COR-L47 (cell line): Measurements from ENCODE around the gene SS18.

ENCODE experiments used
- DNase-seq: peaks from one replicate; lab custom pipeline; 2025; lab: John Stamatoyannopoulos, UW

The SS18 gene

GRCh38 chr18:26002375-26002910 is 88.0 kb downstream of the SS18 start:
- no peak for DNase-seq

DNA sequence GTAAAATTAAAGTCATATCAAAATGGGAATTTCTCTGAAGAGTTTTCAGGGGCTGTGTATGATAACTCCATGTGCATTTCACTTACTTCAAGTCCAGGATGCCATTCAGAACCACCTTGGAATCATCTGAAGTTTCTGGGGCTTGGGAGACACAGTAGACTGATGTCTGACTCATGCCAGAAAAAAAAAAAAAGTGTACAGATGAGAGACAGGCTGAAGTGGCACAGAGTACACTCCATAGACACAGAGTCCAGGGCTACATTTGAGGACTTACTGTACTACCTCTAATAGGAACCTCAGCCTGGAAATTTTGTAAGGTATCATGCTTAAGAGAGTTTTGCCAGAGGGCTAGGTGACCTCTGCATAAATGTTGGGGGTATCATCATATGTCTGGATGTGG is 92.0 kb downstream of the SS18 start:
- DNase-seq, result no peak

GRCh38 chr18:25992566-25992965 is 97.8 kb downstream of the SS18 start:
- DNase-seq, result no peak

DNA sequence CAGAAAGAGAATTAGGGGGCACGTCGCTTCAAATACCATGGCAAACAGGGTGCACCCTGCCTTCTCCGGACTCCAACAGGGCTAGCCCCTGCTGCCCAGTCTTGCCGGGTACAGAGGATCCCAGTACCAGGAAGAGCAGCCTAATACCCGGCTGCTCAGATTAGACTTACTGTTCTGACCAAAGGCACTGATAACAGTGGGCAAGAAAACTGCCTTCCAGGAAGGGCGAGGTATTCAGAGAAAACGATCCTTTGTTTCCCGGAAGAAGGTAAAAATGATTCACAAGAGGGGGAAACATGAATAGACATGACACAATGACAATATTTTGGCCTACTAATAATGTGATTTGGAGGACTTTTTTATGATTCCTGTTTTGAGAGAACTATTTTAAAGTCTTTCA is 99.9 kb downstream of the SS18 start:
- DNase-seq, result no peak

GRCh38 chr18:25985707-25986394 is 104.6 kb downstream of the SS18 start:
- DNase-seq, result no peak

DNA sequence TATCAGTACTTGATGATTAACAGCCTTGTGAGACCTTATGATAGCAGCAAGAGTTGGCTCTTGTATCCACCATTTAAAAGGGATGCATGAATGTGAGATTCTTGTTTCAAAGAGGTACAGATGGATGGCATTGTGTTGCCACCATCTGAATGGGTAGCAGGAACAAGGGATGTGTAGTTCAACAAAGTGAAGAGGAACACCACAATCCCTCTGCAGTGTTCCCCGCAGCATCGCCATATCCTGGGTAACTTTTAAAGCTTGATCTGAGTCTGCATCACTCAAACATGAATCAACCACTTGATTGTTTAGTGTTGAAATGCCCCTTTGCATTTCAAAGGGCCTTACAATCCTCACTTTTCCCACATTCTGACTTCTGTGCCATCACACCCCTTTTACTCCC is 106.7 kb downstream of the SS18 start:
- no peak for DNase-seq

GRCh38 chr18:25982961-25983360 is 107.5 kb downstream of the SS18 start:
- no peak for DNase-seq

DNA sequence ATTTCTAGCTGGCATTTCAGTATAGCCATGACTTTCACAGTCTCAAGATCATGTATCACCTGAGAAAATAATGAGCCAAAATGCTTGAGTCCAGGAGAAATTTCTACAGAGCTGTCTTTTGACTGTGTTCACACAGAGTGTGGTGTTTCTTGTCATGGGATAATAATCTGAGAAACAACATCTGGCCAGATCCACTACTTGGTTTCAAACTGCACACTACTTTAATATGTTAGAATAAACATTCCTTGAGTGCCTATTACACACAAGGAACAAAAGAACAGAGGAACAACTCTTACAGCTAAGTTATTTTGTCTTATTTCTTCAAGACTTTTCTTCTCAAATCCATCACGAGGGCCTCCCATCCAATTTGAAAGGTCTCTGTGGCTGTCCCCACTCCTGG is 108.3 kb downstream of the SS18 start:
- DNase-seq, result no peak

DNA sequence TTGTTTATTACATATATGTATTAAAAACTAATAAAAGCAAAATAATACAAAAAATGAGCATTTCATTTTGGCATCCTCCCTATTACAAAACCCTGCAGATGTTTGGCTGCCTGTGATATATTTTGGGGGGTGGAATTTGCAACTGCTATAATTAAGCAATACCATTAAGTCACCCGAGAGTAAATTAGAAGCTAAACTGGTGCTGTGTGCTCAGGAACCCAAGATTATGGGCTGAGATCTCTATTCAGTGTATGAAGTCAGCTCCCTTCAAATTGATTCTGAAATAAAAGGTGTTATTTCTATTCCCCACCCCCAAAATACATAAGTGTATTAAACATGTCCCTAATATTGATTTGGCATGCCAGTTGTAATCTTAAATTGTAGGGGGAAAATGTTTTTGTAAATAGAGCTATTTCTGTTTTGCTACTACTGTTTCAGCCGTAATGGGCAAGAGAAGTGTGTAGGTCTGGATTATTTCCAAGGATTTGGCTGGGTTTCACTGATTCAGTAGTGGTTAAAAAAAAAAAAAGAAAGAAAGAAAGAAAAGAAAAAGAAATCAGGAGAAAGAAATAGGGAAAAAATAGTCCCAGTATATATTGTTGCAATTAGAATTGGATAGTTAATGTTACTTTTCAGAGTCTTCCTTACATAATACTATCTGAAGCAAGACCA is 110.9 kb downstream of the SS18 start:
- DNase-seq, result no peak

- no peak for DNase-seq
These were observed 113.9 kb downstream of the SS18 start for GRCh38 chr18:25976554-25976953.

DNA sequence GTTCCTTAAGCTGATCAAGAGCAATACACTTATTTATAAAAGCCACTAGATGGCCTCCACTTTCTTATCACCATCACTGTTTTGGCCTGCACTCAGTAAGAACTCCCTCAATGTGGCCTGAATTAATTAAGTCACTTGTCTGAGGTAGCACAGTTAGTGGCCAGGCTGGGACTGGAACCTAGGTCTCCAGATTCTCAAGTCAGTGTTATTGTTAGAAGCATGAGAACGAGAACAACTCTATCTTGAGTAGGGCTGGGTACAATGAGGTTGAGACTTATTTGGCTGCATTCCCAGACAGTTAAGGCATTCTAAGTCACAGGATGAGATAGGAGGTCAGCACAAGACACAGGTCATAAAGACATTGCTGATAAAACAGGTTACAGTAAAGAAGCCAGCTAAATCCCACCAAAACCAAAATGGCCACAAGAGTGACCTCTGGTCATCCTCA is 115.8 kb downstream of the SS18 start:
- no peak for DNase-seq
